SKM-1 (cell line): ENCODE measurements around the gene WWP2.

Source experiments
- DNase-seq: peaks from one replicate; lab custom pipeline; 2025; ENCODE audit not compliant: unreplicated experiment; lab: John Stamatoyannopoulos, UW

WWP2 gene

GRCh38 chr16:69924777-69925191 lies 162.7 kb downstream of the WWP2 start:
- DNase-seq: no peak

- no peak for DNase-seq
Observed at GRCh38 chr16:69925311-69925710, 163.2 kb downstream of the WWP2 start.

- DNase-seq: no peak
Observed at GRCh38 chr16:69926241-69926640, 164.1 kb downstream of the WWP2 start.

- no peak for DNase-seq
Observed at GRCh38 chr16:69927056-69927757, 165.1 kb downstream of the WWP2 start.

GRCh38 chr16:69928856-69929400 lies 166.8 kb downstream of the WWP2 start:
- DNase-seq: no peak

- DNase-seq: no peak
Observed at GRCh38 chr16:69929480-69929879, 167.3 kb downstream of the WWP2 start.

- DNase-seq: peak; percentile 35
Observed at GRCh38 chr16:69930117-69930776, 168.1 kb downstream of the WWP2 start.

- no peak for DNase-seq
Observed at GRCh38 chr16:69931631-69932030, 169.5 kb downstream of the WWP2 start.

- no peak for DNase-seq
Observed at GRCh38 chr16:69932228-69932627, 170.1 kb downstream of the WWP2 start.

GRCh38 chr16:69932691-69933392 lies 170.7 kb downstream of the WWP2 start:
- no peak for DNase-seq

- DNase-seq: no peak
Observed at GRCh38 chr16:69934044-69934443, 171.9 kb downstream of the WWP2 start.

- no peak for DNase-seq
Observed at GRCh38 chr16:69934751-69935150, 172.6 kb downstream of the WWP2 start.

GRCh38 chr16:69935278-69935711 lies 173.2 kb downstream of the WWP2 start:
- DNase-seq: no peak

GRCh38 chr16:69935740-69936139 lies 173.6 kb downstream of the WWP2 start:
- DNase-seq: no peak

GRCh38 chr16:69936252-69936651 lies 174.1 kb downstream of the WWP2 start:
- DNase-seq: no peak

GRCh38 chr16:69936751-69937211 lies 174.6 kb downstream of the WWP2 start:
- no peak for DNase-seq

GRCh38 chr16:69937465-69937951 lies 175.4 kb downstream of the WWP2 start:
- no peak for DNase-seq

GRCh38 chr16:69938981-69939820 lies 177.1 kb downstream of the WWP2 start:
- no peak for DNase-seq

- no peak for DNase-seq
Observed at GRCh38 chr16:69939821-69940585, 177.9 kb downstream of the WWP2 start.

GRCh38 chr16:69940676-69941075 lies 178.5 kb downstream of the WWP2 start:
- DNase-seq: no peak
